HG03103 (cell line): ENCODE results near the gene CDH13.
A peak's percentile ranks its signal among the peaks of the same experiment; 100 is the strongest.

Experiments used
- ATAC-seq: cut with Tn5 transposase; IDR thresholded peaks from one replicate; pipeline ENCODE4 v1.9.1; 2021; ENCODE audit warnings: low read depth; ENCODE audit not compliant: unreplicated experiment

CDH13 gene

GRCh38 chr16:82874271-82874670, 247.5 kb downstream of the CDH13 start:
- no peak for ATAC-seq

GRCh38 chr16:82874672-82875071, 247.9 kb downstream of the CDH13 start:
- ATAC-seq, result no peak

GRCh38 chr16:82876951-82877350, 250.2 kb downstream of the CDH13 start:
- no peak for ATAC-seq

- ATAC-seq, result no peak
Observed at GRCh38 chr16:82878466-82878865, 251.7 kb downstream of the CDH13 start.

GRCh38 chr16:82880346-82880745, 253.6 kb downstream of the CDH13 start:
- ATAC-seq, result no peak

GRCh38 chr16:82881516-82881915, 254.7 kb downstream of the CDH13 start:
- ATAC-seq, result no peak

GRCh38 chr16:82882226-82882625, 255.5 kb downstream of the CDH13 start:
- ATAC-seq, result no peak

- peak; percentile 94 for ATAC-seq
Observed at GRCh38 chr16:82882982-82883835, 256.4 kb downstream of the CDH13 start.

GRCh38 chr16:82884320-82884898, 257.6 kb downstream of the CDH13 start:
- no peak for ATAC-seq

- ATAC-seq, result no peak
Observed at GRCh38 chr16:82886146-82886545, 259.4 kb downstream of the CDH13 start.

- no peak for ATAC-seq
Observed at GRCh38 chr16:82888591-82889001, 261.8 kb downstream of the CDH13 start.

GRCh38 chr16:82891424-82891823, 264.7 kb downstream of the CDH13 start:
- no peak for ATAC-seq

GRCh38 chr16:82891918-82892317, 265.1 kb downstream of the CDH13 start:
- ATAC-seq, result no peak

GRCh38 chr16:82892324-82892723, 265.6 kb downstream of the CDH13 start:
- no peak for ATAC-seq

GRCh38 chr16:82895843-82896242, 269.1 kb downstream of the CDH13 start:
- no peak for ATAC-seq

GRCh38 chr16:82899006-82899405, 272.2 kb downstream of the CDH13 start:
- no peak for ATAC-seq

GRCh38 chr16:82899731-82900450, 273.1 kb downstream of the CDH13 start:
- no peak for ATAC-seq

- ATAC-seq, result no peak
Observed at GRCh38 chr16:82900559-82900958, 273.8 kb downstream of the CDH13 start.

GRCh38 chr16:82911925-82912324, 285.2 kb downstream of the CDH13 start:
- no peak for ATAC-seq

GRCh38 chr16:82915139-82915824, 288.5 kb downstream of the CDH13 start:
- no peak for ATAC-seq
